ENCODE results near the gene CYGB. TPM values are rescaled to one million over a fixed set of nuclear protein-coding genes. Genes with fewer than 3 reads are reported as not detected.

Gene CYGB
- polyA plus RNA-seq, 1 of the 3 experiments (the other 2 are of a cell fraction) = 1.7 TPM

DNA sequence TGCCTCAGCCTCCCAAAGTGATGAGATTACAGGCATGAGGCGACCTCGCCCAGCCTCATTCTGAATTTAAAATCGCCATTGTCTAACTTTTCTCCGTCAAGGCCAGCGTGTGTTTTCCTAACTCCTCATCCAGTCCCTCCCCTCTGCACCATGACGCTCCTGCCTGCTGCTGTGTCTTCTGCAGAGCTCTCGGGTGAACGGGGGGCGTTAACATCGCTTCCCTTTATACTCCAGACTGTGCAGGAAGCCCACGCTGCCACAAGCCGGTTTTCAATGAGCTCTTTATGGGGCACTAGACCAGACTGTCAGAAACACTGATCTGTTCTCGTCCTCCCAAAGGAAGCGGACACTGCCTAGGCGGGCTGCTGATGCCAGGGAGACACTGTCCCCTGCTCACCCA, 56.9 kb downstream of the CYGB start:
- Histone ChIP-seq H3K27me3 (ENCODE audit: insufficient read depth) (no peaks in the 10 kb centered on the region), H3K79me2 (ENCODE audit: insufficient read depth) (no peaks in the 10 kb centered on the region), H3K4me3 (ENCODE audit: low read depth in 2 of 2, low read length in 1 of 2) (no peak overlapping the region), H3F3A (replicated peaks; ENCODE audit: insufficient read depth) (peaks cover 8% of the 10 kb centered on the region), H3K9me3 (no peaks in the 10 kb centered on the region), H3K4me2 (no peak overlapping the region), H3K27ac (ENCODE audit: low read depth in 2 of 2, low read length in 1 of 2) (no peak overlapping the region), H4K20me1 (ENCODE audit: insufficient read depth) (no peaks in the 10 kb centered on the region), H3K36me3 (replicated peaks in 1 of 2; ENCODE audit: control insufficient read depth in 1 of 2, insufficient read depth in 2 of 2, low read length in 1 of 2) (peaks cover 0 to 2% of the 10 kb centered on the region in 2 experiments), H3K4me1 (ENCODE audit: control insufficient read depth in 1 of 2, insufficient read depth in 2 of 2, low read depth in 1 of 2, low read length in 1 of 2) (no peaks in the 10 kb centered on the region), H3K9ac (no peak overlapping the region), H2AFZ (ENCODE audit: low read depth) (no peak overlapping the region), H3K9me2 (no peaks in the 10 kb centered on the region)
- 94% methylated on average over 15 of the region's 15 CpGs for WGBS (ENCODE audit: low lambda C conversion rate)
- POLR2A ChIA-PET = no interaction called here
- CTCF ChIA-PET = interaction anchor here (0.7 to 56.8 kb wide), 3 partner anchors 5 to 42 kb away, joined by 3 to 1687 read pairs (median 1687); partner anchors contain the start of genes AANAT, RHBDF2 and UBE2O
- no peak for TF ChIP-seq YY1 (IDR thresholded peaks at IDR 0.05; ENCODE audit: low read depth)
- TF ChIP-seq RXRA (IDR thresholded peaks at IDR 0.05; ENCODE audit: borderline replicate concordance, low read depth) = no peak
- no peak for TF ChIP-seq SMC3 (IDR thresholded peaks at IDR 0.05; ENCODE audit: low read depth, low read length)
- TF ChIP-seq GABPA (IDR thresholded peaks at IDR 0.05; ENCODE audit: low read depth) = no peak
- TF ChIP-seq CHD2 (IDR thresholded peaks at IDR 0.05; ENCODE audit: low read length, partially characterized antibody) = no peak
- no peak for TF ChIP-seq FOXJ3 (CRISPR knock-in tag; IDR thresholded peaks at IDR 0.05)
- TF ChIP-seq FOSL2 (IDR thresholded peaks at IDR 0.05; ENCODE audit: borderline replicate concordance, low read depth) = no peak
- TF ChIP-seq, protein P1, sequence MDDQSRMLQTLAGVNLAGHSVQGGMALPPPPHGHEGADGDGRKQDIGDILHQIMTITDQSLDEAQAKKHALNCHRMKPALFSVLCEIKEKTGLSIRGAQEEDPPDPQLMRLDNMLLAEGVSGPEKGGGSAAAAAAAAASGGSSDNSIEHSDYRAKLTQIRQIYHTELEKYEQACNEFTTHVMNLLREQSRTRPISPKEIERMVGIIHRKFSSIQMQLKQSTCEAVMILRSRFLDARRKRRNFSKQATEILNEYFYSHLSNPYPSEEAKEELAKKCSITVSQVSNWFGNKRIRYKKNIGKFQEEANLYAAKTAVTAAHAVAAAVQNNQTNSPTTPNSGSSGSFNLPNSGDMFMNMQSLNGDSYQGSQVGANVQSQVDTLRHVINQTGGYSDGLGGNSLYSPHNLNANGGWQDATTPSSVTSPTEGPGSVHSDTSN (IDR thresholded peaks at IDR 0.05) = no peak
- TF ChIP-seq POLR2AphosphoS5 (IDR thresholded peaks at IDR 0.05; ENCODE audit: low read depth, low read length) = no peak
- TF ChIP-seq, protein P2, sequence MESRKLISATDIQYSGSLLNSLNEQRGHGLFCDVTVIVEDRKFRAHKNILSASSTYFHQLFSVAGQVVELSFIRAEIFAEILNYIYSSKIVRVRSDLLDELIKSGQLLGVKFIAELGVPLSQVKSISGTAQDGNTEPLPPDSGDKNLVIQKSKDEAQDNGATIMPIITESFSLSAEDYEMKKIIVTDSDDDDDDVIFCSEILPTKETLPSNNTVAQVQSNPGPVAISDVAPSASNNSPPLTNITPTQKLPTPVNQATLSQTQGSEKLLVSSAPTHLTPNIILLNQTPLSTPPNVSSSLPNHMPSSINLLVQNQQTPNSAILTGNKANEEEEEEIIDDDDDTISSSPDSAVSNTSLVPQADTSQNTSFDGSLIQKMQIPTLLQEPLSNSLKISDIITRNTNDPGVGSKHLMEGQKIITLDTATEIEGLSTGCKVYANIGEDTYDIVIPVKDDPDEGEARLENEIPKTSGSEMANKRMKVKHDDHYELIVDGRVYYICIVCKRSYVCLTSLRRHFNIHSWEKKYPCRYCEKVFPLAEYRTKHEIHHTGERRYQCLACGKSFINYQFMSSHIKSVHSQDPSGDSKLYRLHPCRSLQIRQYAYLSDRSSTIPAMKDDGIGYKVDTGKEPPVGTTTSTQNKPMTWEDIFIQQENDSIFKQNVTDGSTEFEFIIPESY (IDR thresholded peaks at IDR 0.05; ENCODE audit: borderline replicate concordance, low read depth) = no peak
- no peak for TF ChIP-seq RFX5 (IDR thresholded peaks at IDR 0.05; ENCODE audit: low read length)
- TF ChIP-seq ELF1 (IDR thresholded peaks at IDR 0.05) = no peak
- no peak for TF ChIP-seq TAF1 (IDR thresholded peaks at IDR 0.05; ENCODE audit: borderline replicate concordance, low read depth, low read length)
- TF ChIP-seq, protein P3, sequence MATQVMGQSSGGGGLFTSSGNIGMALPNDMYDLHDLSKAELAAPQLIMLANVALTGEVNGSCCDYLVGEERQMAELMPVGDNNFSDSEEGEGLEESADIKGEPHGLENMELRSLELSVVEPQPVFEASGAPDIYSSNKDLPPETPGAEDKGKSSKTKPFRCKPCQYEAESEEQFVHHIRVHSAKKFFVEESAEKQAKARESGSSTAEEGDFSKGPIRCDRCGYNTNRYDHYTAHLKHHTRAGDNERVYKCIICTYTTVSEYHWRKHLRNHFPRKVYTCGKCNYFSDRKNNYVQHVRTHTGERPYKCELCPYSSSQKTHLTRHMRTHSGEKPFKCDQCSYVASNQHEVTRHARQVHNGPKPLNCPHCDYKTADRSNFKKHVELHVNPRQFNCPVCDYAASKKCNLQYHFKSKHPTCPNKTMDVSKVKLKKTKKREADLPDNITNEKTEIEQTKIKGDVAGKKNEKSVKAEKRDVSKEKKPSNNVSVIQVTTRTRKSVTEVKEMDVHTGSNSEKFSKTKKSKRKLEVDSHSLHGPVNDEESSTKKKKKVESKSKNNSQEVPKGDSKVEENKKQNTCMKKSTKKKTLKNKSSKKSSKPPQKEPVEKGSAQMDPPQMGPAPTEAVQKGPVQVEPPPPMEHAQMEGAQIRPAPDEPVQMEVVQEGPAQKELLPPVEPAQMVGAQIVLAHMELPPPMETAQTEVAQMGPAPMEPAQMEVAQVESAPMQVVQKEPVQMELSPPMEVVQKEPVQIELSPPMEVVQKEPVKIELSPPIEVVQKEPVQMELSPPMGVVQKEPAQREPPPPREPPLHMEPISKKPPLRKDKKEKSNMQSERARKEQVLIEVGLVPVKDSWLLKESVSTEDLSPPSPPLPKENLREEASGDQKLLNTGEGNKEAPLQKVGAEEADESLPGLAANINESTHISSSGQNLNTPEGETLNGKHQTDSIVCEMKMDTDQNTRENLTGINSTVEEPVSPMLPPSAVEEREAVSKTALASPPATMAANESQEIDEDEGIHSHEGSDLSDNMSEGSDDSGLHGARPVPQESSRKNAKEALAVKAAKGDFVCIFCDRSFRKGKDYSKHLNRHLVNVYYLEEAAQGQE (IDR thresholded peaks at IDR 0.05; ENCODE audit: low read depth, low read length) = no peak
- no peak for DNase-seq

Measured in SK-N-SH (cell line).